ENCODE results near the gene ELK1.
A peak's percentile ranks its signal among the peaks of the same experiment; 100 is the strongest.

ELK1 gene

DNA sequence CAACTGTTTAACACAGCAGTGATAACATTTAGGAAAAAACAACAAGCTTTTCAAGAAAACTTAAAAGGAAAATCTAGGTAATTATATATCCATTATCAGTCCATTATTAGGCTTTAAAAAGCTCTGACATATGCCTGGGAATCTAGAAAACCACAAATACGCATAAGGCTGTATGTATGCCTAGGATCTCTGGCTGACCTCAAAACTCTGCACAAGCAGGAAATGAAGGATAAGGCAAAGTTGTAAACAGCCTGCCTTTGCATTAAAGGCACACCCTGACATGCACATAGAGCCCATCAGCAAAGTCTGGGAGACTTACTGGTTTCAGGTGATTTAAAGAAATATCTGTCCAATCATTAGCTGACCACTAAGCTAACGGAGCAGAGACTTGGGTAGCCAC is 54.1 kb downstream of the ELK1 start:
- H4K8ac ChIP-seq (ENCODE audit: low read depth, low read length) = no peak overlapping the region

GRCh38 chrX:47595716-47596251 is 54.6 kb downstream of the ELK1 start:
- Histone ChIP-seq H3K18ac (ENCODE audit: low read length) (no peak overlapping the region), H2AK5ac (ENCODE audit: low read depth, low read length) (no peak overlapping the region), H4K91ac (ENCODE audit: low read depth, low read length, poor library complexity) (no peak overlapping the region), H2BK120ac (ENCODE audit: low read depth, low read length) (no peak overlapping the region), H2BK5ac (ENCODE audit: low read length) (no peak overlapping the region), H2BK15ac (ENCODE audit: low read length) (no peak overlapping the region), H3K27me3 (ENCODE audit: control insufficient read depth in 3 of 3, insufficient read depth in 3 of 3, low read depth in 1 of 3, low read length in 3 of 3) (no peaks in the 10 kb centered on the region), H3K9ac (ENCODE audit: low read depth, low read length, poor library complexity) (no peak overlapping the region), H3K4ac (ENCODE audit: low read length) (no peak overlapping the region), H3K4me2 (ENCODE audit: insufficient read depth, low read length, poor library complexity, severe bottlenecking) (no peak overlapping the region), H2AFZ (ENCODE audit: low read length) (no peak overlapping the region), H3K23ac (ENCODE audit: low read depth, low read length, poor library complexity) (no peak overlapping the region), H3K4me1 (ENCODE audit: control insufficient read depth in 2 of 2, insufficient read depth in 1 of 2, low read depth in 1 of 2, low read length in 2 of 2) (no peaks in the 10 kb centered on the region), H3K4me3 (ENCODE audit: low read length in 2 of 2) (no peak overlapping the region), H3K14ac (ENCODE audit: low read length) (no peak overlapping the region), H3K79me1 (ENCODE audit: low read depth, low read length) (no peaks in the 10 kb centered on the region), H4K8ac (ENCODE audit: low read depth, low read length) (no peak overlapping the region), H3K36me3 (replicated peaks in 1 of 2; ENCODE audit: control insufficient read depth in 2 of 2, insufficient read depth in 2 of 2, low read length in 2 of 2) (no peaks in the 10 kb centered on the region), H3K27ac (replicated peaks; ENCODE audit: low read length) (no peak overlapping the region), H2BK12ac (ENCODE audit: low read length) (no peak overlapping the region), H3K9me3 (replicated peaks in 1 of 2; ENCODE audit: control insufficient read depth in 2 of 2, insufficient read depth in 1 of 2, low read depth in 1 of 2, low read length in 2 of 2) (peaks cover 0 to 5% of the 10 kb centered on the region in 2 donors)
- DNase-seq (ENCODE audit: low spot score) = no peak
- no CpG with 5 or more reads among the region's 1 CpG for WGBS, 2 donors (ENCODE audit: extremely low coverage in 2 of 2, insufficient read length in 2 of 2, insufficient replicate concordance in 1 of 2)

More for the DNA sequence above, 54.1 kb downstream of the ELK1 start:
- no peak overlapping the region for H2AK5ac ChIP-seq (ENCODE audit: low read depth, low read length)
- H2BK5ac ChIP-seq (ENCODE audit: low read length) = no peak overlapping the region
- no peak overlapping the region for H3K4ac ChIP-seq (ENCODE audit: low read length)
- H3K18ac ChIP-seq (ENCODE audit: low read length) = no peak overlapping the region
- H3K9ac ChIP-seq (ENCODE audit: low read depth, low read length, poor library complexity) = no peak overlapping the region
- H3K9me3 ChIP-seq (replicated peaks in 1 of 2; ENCODE audit: control insufficient read depth in 2 of 2, insufficient read depth in 1 of 2, low read depth in 1 of 2, low read length in 2 of 2) = peaks cover 0 to 5% of the 10 kb centered on the region in 2 donors
- DNase-seq (ENCODE audit: low spot score) = no peak
- no CpG with 5 or more reads among the region's 2 CpGs for WGBS, 2 donors (ENCODE audit: extremely low coverage in 2 of 2, insufficient read length in 2 of 2, insufficient replicate concordance in 1 of 2)
- no peak overlapping the region for H3K4me3 ChIP-seq (ENCODE audit: low read length in 2 of 2)
- H2AFZ ChIP-seq (ENCODE audit: low read length) = no peak overlapping the region
- no peaks in the 10 kb centered on the region for H3K27me3 ChIP-seq (ENCODE audit: control insufficient read depth in 3 of 3, insufficient read depth in 3 of 3, low read depth in 1 of 3, low read length in 3 of 3)
- H2BK12ac ChIP-seq (ENCODE audit: low read length) = no peak overlapping the region
- H3K23ac ChIP-seq (ENCODE audit: low read depth, low read length, poor library complexity) = no peak overlapping the region
- no peaks in the 10 kb centered on the region for H3K79me1 ChIP-seq (ENCODE audit: low read depth, low read length)
- H3K14ac ChIP-seq (ENCODE audit: low read length) = no peak overlapping the region
- peak overlapping the region; percentile 18 for H3K4me2 ChIP-seq (ENCODE audit: insufficient read depth, low read length, poor library complexity, severe bottlenecking)
- H3K4me1 ChIP-seq (ENCODE audit: control insufficient read depth in 2 of 2, insufficient read depth in 1 of 2, low read depth in 1 of 2, low read length in 2 of 2) = no peaks in the 10 kb centered on the region
- H4K91ac ChIP-seq (ENCODE audit: low read depth, low read length, poor library complexity) = no peak overlapping the region
- no peak overlapping the region for H2BK15ac ChIP-seq (ENCODE audit: low read length)
- H2BK120ac ChIP-seq (ENCODE audit: low read depth, low read length) = no peak overlapping the region
- H3K27ac ChIP-seq (replicated peaks; ENCODE audit: low read length) = no peak overlapping the region
- H3K36me3 ChIP-seq (replicated peaks in 1 of 2; ENCODE audit: control insufficient read depth in 2 of 2, insufficient read depth in 2 of 2, low read length in 2 of 2) = no peaks in the 10 kb centered on the region

DNA sequence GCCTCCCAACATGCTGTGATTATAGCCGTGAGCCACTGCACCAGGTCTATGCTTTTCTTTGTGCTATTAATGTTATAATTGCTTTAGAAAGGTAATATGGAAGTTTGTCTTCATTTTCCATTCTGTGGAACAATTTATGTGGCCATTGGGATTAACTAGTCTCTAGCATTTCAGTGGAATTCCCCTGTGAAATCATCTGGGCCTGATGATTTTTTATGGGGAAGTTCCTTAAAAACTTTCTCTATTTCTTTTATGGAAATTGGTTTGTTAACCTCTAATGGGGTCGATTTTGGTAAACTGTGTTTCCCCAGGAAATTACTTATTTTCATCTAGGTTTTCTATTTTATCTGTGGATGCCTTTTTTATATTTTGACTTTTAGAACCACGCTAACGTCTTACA is 56.8 kb downstream of the ELK1 start:
- Histone ChIP-seq H3K27ac (replicated peaks; ENCODE audit: low read length) (no peak overlapping the region), H3K4me3 (ENCODE audit: low read length in 2 of 2) (no peak overlapping the region), H2BK15ac (ENCODE audit: low read length) (no peak overlapping the region), H3K14ac (ENCODE audit: low read length) (no peak overlapping the region), H3K18ac (ENCODE audit: low read length) (no peak overlapping the region), H3K9me3 (replicated peaks in 1 of 2; ENCODE audit: control insufficient read depth in 2 of 2, insufficient read depth in 1 of 2, low read depth in 1 of 2, low read length in 2 of 2) (peaks cover 0 to 5% of the 10 kb centered on the region in 2 donors), H2BK120ac (ENCODE audit: low read depth, low read length) (no peak overlapping the region), H2BK5ac (ENCODE audit: low read length) (no peak overlapping the region), H4K8ac (ENCODE audit: low read depth, low read length) (no peak overlapping the region), H2BK12ac (ENCODE audit: low read length) (no peak overlapping the region), H2AFZ (ENCODE audit: low read length) (no peak overlapping the region), H4K91ac (ENCODE audit: low read depth, low read length, poor library complexity) (no peak overlapping the region), H3K4ac (ENCODE audit: low read length) (no peak overlapping the region), H3K4me2 (ENCODE audit: insufficient read depth, low read length, poor library complexity, severe bottlenecking) (no peak overlapping the region), H3K4me1 (ENCODE audit: control insufficient read depth in 2 of 2, insufficient read depth in 1 of 2, low read depth in 1 of 2, low read length in 2 of 2) (no peaks in the 10 kb centered on the region), H2AK5ac (ENCODE audit: low read depth, low read length) (no peak overlapping the region), H3K36me3 (replicated peaks in 1 of 2; ENCODE audit: control insufficient read depth in 2 of 2, insufficient read depth in 2 of 2, low read length in 2 of 2) (no peaks in the 10 kb centered on the region), H3K27me3 (ENCODE audit: control insufficient read depth in 3 of 3, insufficient read depth in 3 of 3, low read depth in 1 of 3, low read length in 3 of 3) (no peaks in the 10 kb centered on the region), H3K23ac (ENCODE audit: low read depth, low read length, poor library complexity) (no peak overlapping the region), H3K9ac (ENCODE audit: low read depth, low read length, poor library complexity) (no peak overlapping the region), H3K79me1 (ENCODE audit: low read depth, low read length) (no peaks in the 10 kb centered on the region)
- DNase-seq (ENCODE audit: low spot score) = no peak
- no CpG with 5 or more reads among the region's 4 CpGs for WGBS, 2 donors (ENCODE audit: extremely low coverage in 2 of 2, insufficient read length in 2 of 2, insufficient replicate concordance in 1 of 2)

GRCh38 chrX:47590984-47591383 is 59.4 kb downstream of the ELK1 start:
- Histone ChIP-seq H3K79me1 (ENCODE audit: low read depth, low read length) (no peaks in the 10 kb centered on the region), H2BK5ac (ENCODE audit: low read length) (no peak overlapping the region), H3K36me3 (replicated peaks in 1 of 2; ENCODE audit: control insufficient read depth in 2 of 2, insufficient read depth in 2 of 2, low read length in 2 of 2) (peaks cover 0 to 3% of the 10 kb centered on the region in 2 donors), H3K9me3 (replicated peaks in 1 of 2; ENCODE audit: control insufficient read depth in 2 of 2, insufficient read depth in 1 of 2, low read depth in 1 of 2, low read length in 2 of 2) (no peaks in the 10 kb centered on the region), H3K4me2 (ENCODE audit: insufficient read depth, low read length, poor library complexity, severe bottlenecking) (no peak overlapping the region), H3K4ac (ENCODE audit: low read length) (no peak overlapping the region), H4K91ac (ENCODE audit: low read depth, low read length, poor library complexity) (no peak overlapping the region), H2AK5ac (ENCODE audit: low read depth, low read length) (no peak overlapping the region), H3K27me3 (ENCODE audit: control insufficient read depth in 3 of 3, insufficient read depth in 3 of 3, low read depth in 1 of 3, low read length in 3 of 3) (no peaks in the 10 kb centered on the region), H3K23ac (ENCODE audit: low read depth, low read length, poor library complexity) (no peak overlapping the region), H4K8ac (ENCODE audit: low read depth, low read length) (no peak overlapping the region), H2BK15ac (ENCODE audit: low read length) (no peak overlapping the region), H2BK120ac (ENCODE audit: low read depth, low read length) (no peak overlapping the region), H2AFZ (ENCODE audit: low read length) (no peak overlapping the region), H2BK12ac (ENCODE audit: low read length) (no peak overlapping the region), H3K4me1 (ENCODE audit: control insufficient read depth in 2 of 2, insufficient read depth in 1 of 2, low read depth in 1 of 2, low read length in 2 of 2) (no peaks in the 10 kb centered on the region), H3K9ac (ENCODE audit: low read depth, low read length, poor library complexity) (no peak overlapping the region), H3K18ac (ENCODE audit: low read length) (no peak overlapping the region), H3K14ac (ENCODE audit: low read length) (no peak overlapping the region), H3K27ac (replicated peaks; ENCODE audit: low read length) (no peak overlapping the region), H3K4me3 (ENCODE audit: low read length in 2 of 2) (no peak overlapping the region)
- DNase-seq (ENCODE audit: low spot score) = no peak
- no CpG with 5 or more reads among the region's 5 CpGs for WGBS, 2 donors (ENCODE audit: extremely low coverage in 2 of 2, insufficient read length in 2 of 2, insufficient replicate concordance in 1 of 2)
